DND-41 (cell line): ENCODE results near the gene TEF.

Experiments used
- ATAC-seq: fragments of 200-7000 bp; cut with Tn5 transposase; 3 replicates; pipeline ENCODE4 v1.9.1; 2021; ENCODE audit warnings: low read depth; ENCODE audit not compliant: insufficient read depth
- DNase-seq: peaks from one replicate; pipeline ENCODE4 v3.0.0-alpha.2; 2020
- H2AFZ ChIP-seq: 2 replicates; pipeline ENCODE4 v1.6.0; 2012; ENCODE audit warnings: low read depth, low read length
- H3K27ac ChIP-seq: 2 replicates; pipeline ENCODE4 v1.5.1; 2012; ENCODE audit warnings: low read length, inconsistent platforms
- H3K27me3 ChIP-seq: fragments of 200-600 bp; sonication (generic); 2 replicates; pipeline ENCODE4 v1.6.0; 2012; ENCODE audit warnings: low read length, mild to moderate bottlenecking, inconsistent platforms; ENCODE audit not compliant: insufficient read depth, poor library complexity
- H3K36me3 ChIP-seq: 2 replicates; pipeline ENCODE4 v1.5.1; 2012; ENCODE audit warnings: low read length, inconsistent platforms; ENCODE audit not compliant: insufficient read depth
- H3K4me1 ChIP-seq: 2 replicates; pipeline ENCODE4 v1.5.1; 2012; ENCODE audit warnings: mild to moderate bottlenecking, low read length; ENCODE audit not compliant: insufficient read depth
- H3K4me2 ChIP-seq: 2 replicates; pipeline ENCODE4 v1.6.0; 2012; ENCODE audit warnings: mild to moderate bottlenecking, moderate library complexity, low read length, inconsistent platforms; ENCODE audit not compliant: insufficient read depth
- H3K4me3 ChIP-seq, 2 experiments: fragments of 200-600 bp in 1 of 2; shearing (Covaris generic) in 1 of 2; 2 replicates each; pipeline ENCODE4 v1.5.1; 2012 to 2016; ENCODE audit warnings: inconsistent platforms in 2 of 2, low read length in 2 of 2, mild to moderate bottlenecking in 2 of 2, low read depth in 1 of 2, moderate library complexity in 1 of 2
- H3K79me2 ChIP-seq: 2 replicates; pipeline ENCODE4 v1.6.0; 2012; ENCODE audit warnings: low read length, inconsistent platforms; ENCODE audit not compliant: insufficient read depth
- H3K9ac ChIP-seq: 2 replicates; pipeline ENCODE4 v1.6.0; 2012; ENCODE audit warnings: low read depth, mild to moderate bottlenecking, inconsistent platforms, low read length, moderate library complexity
- H3K9me3 ChIP-seq: 2 replicates; pipeline ENCODE4 v1.5.1; 2012; ENCODE audit warnings: low read length, moderate library complexity, mild to moderate bottlenecking, inconsistent platforms; ENCODE audit not compliant: insufficient read depth, severe bottlenecking
- H4K20me1 ChIP-seq: 2 replicates; pipeline ENCODE4 v1.6.0; 2012; ENCODE audit warnings: low read length; ENCODE audit not compliant: insufficient read depth
- EZH2 ChIP-seq: IDR thresholded peaks from 3 replicates; pipeline ENCODE4 v1.6.1; 2012; ENCODE audit warnings: borderline replicate concordance, low read depth, mild to moderate bottlenecking, moderate library complexity, low read length, inconsistent platforms; ENCODE audit not compliant: severe bottlenecking
- TF ChIP-seq, protein P1 (sequence below): IDR thresholded peaks from 2 replicates; pipeline ENCODE4 v1.5.1; 2012; ENCODE audit warnings: borderline replicate concordance, low read length, moderate library complexity, mild to moderate bottlenecking; ENCODE audit not compliant: poor library complexity, severe bottlenecking; ENCODE audit errors: extremely low read depth

TEF gene

GRCh38 chr22:41343300-41343699 is 38.4 kb upstream of the TEF start:
- Histone ChIP-seq H3K4me1 (no peaks in the 10 kb centered on the region), H3K27me3 (no peaks in the 10 kb centered on the region), H4K20me1 (0 out of 2 replicates have a peak, but pooled peaks cover 1% of the 10 kb centered on the region), H3K27ac (no peak overlapping the region), H3K4me3 (no peak overlapping the region), H3K79me2 (no peaks in the 10 kb centered on the region), H3K4me2 (no peak overlapping the region), H3K9ac (no peak overlapping the region), H3K9me3 (no peaks in the 10 kb centered on the region), H3K36me3 (peaks cover 87% of the 10 kb centered on the region), H2AFZ (no peak overlapping the region)
- no peak for ATAC-seq
- TF ChIP-seq EZH2, result no peak
- TF ChIP-seq, protein P1, sequence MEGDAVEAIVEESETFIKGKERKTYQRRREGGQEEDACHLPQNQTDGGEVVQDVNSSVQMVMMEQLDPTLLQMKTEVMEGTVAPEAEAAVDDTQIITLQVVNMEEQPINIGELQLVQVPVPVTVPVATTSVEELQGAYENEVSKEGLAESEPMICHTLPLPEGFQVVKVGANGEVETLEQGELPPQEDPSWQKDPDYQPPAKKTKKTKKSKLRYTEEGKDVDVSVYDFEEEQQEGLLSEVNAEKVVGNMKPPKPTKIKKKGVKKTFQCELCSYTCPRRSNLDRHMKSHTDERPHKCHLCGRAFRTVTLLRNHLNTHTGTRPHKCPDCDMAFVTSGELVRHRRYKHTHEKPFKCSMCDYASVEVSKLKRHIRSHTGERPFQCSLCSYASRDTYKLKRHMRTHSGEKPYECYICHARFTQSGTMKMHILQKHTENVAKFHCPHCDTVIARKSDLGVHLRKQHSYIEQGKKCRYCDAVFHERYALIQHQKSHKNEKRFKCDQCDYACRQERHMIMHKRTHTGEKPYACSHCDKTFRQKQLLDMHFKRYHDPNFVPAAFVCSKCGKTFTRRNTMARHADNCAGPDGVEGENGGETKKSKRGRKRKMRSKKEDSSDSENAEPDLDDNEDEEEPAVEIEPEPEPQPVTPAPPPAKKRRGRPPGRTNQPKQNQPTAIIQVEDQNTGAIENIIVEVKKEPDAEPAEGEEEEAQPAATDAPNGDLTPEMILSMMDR, result no peak
- no peak for DNase-seq

- no peak for ATAC-seq
These were observed 38.0 kb upstream of the TEF start for GRCh38 chr22:41343717-41344116.

DNA sequence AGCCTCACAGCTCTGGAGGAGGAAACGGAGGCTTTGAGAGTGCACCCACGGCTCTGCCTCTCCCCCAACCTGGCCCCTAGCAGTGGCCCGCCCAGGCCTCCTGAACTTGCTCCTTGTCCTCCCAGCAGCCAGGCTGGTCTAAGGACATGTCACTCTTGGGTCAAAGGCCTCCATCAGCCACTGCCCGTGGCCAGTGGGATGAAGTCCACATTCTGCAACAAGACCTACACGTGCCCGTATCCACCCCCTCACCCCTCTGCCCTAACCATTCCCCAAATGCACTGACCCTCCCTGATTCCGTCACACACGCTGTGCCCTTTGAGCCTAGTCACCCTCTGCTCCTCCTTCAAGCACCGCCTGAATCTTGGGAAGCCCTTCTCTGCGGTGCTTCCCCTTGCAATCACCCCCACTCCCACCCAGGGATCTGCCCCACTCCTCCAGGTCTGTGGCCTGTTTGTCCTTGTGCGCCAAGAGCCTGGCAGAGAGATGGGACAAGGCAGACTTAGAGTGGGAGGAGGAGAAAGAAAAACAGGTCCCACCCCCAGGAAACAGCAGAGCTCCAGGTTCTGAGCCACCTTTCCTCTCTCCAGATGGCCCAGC is 37.5 kb upstream of the TEF start:
- H3K36me3 ChIP-seq, result peaks cover 87% of the 10 kb centered on the region
- 0 out of 2 replicates have a peak, but pooled peaks cover 3% of the 10 kb centered on the region for H4K20me1 ChIP-seq

More at GRCh38 chr22:41343717-41344116, 38.0 kb upstream of the TEF start:
- H3K27ac ChIP-seq, result no peak overlapping the region
- no peaks in the 10 kb centered on the region for H3K27me3 ChIP-seq
- H3K4me3 ChIP-seq, result no peak overlapping the region
- H3K4me2 ChIP-seq, result no peak overlapping the region
- no peaks in the 10 kb centered on the region for H3K9me3 ChIP-seq
- H2AFZ ChIP-seq, result no peak overlapping the region
- DNase-seq, result no peak
- no peaks in the 10 kb centered on the region for H3K4me1 ChIP-seq
- no peak overlapping the region for H3K9ac ChIP-seq
- H3K36me3 ChIP-seq, result peaks cover 87% of the 10 kb centered on the region
- TF ChIP-seq, protein P1, result no peak
- no peak for TF ChIP-seq EZH2
- no peaks in the 10 kb centered on the region for H3K79me2 ChIP-seq
- 0 out of 2 replicates have a peak, but pooled peaks cover 3% of the 10 kb centered on the region for H4K20me1 ChIP-seq

More for the DNA sequence above, 37.5 kb upstream of the TEF start:
- no peak for ATAC-seq
- H3K9me3 ChIP-seq, result no peaks in the 10 kb centered on the region
- no peak for TF ChIP-seq EZH2
- TF ChIP-seq, protein P1, result no peak
- DNase-seq, result no peak
- no peak overlapping the region for H3K27ac ChIP-seq
- no peaks in the 10 kb centered on the region for H3K4me1 ChIP-seq
- H3K79me2 ChIP-seq, result no peaks in the 10 kb centered on the region
- no peaks in the 10 kb centered on the region for H3K27me3 ChIP-seq
- no peak overlapping the region for H3K9ac ChIP-seq
- H2AFZ ChIP-seq, result no peak overlapping the region
- no peak overlapping the region for H3K4me2 ChIP-seq
- no peak overlapping the region for H3K4me3 ChIP-seq
